SK-N-SH (cell line): ENCODE data around the gene N4BP2L2. TPM values are rescaled to one million over a fixed set of nuclear protein-coding genes. Genes with fewer than 3 reads are reported as not detected.

ENCODE experiments used
- CTCF ChIA-PET: fragments of 300-600, 350-600 bp; formaldehyde crosslinking; extraction: SDS; loops from one replicate; lab custom pipeline; 2021; lab: Yijun Ruan, JAX
- POLR2A ChIA-PET: fragments of 350-600 bp; sonication (Branson Sonifier 250); formaldehyde crosslinking; extraction: SDS; loops from one replicate; lab custom pipeline; 2020; ENCODE audit warnings: antibody characterized with exemption, inconsistent platforms; lab: Yijun Ruan, JAX
- DNase-seq: peaks from one replicate; pipeline ENCODE4 v3.0.0; 2012
- H2AFZ ChIP-seq: fragments of 200-600 bp; sonication (generic); 2 replicates; pipeline ENCODE4 v1.8.1; 2016; ENCODE audit warnings: antibody characterized with exemption, mild to moderate bottlenecking, low read depth
- H3F3A ChIP-seq: fragments of 200-600 bp; sonication (generic); replicated peaks from 2 replicates; pipeline ENCODE3; 2016; ENCODE audit warnings: antibody characterized with exemption, mild to moderate bottlenecking; ENCODE audit not compliant: insufficient read depth
- H3K27ac ChIP-seq, 2 experiments: fragments of 200-500 bp in 1 of 2; fragments of 200-600 bp in 1 of 2; sonication (Bioruptor generic) in 1 of 2; sonication (generic), shearing (Covaris generic) in 1 of 2; 2 replicates each; pipeline versions ENCODE4 v1.5.1 to v1.6.1; 2014 to 2016; ENCODE audit warnings: low read depth in 2 of 2, inconsistent platforms in 1 of 2, low read length in 1 of 2, mild to moderate bottlenecking in 1 of 2, mixed read lengths in 1 of 2
- H3K27me3 ChIP-seq: fragments of 200-600 bp; sonication (generic), shearing (Covaris generic); 2 replicates; pipeline ENCODE4 v1.6.1; 2016; ENCODE audit warnings: mixed run types; ENCODE audit not compliant: insufficient read depth
- H3K36me3 ChIP-seq, 2 experiments: fragments of 200-500 bp in 1 of 2; fragments of 200-600 bp in 1 of 2; sonication (Bioruptor generic) in 1 of 2; sonication (generic) in 1 of 2; replicated peaks in 1 of 2; 2 replicates each; pipeline versions ENCODE3 to v1.5.1; 2014 to 2016; ENCODE audit warnings: low read length in 1 of 2, mild to moderate bottlenecking in 1 of 2; ENCODE audit not compliant: insufficient read depth in 2 of 2, control insufficient read depth in 1 of 2
- H3K4me1 ChIP-seq, 2 experiments: fragments of 200-500 bp in 1 of 2; fragments of 200-600 bp in 1 of 2; sonication (Bioruptor generic) in 1 of 2; sonication (generic), shearing (Covaris generic) in 1 of 2; 2 replicates each; pipeline versions ENCODE4 v1.5.1 to v1.6.1; 2014 to 2016; ENCODE audit warnings: low read depth in 1 of 2, low read length in 1 of 2, mixed run types in 1 of 2; ENCODE audit not compliant: insufficient read depth in 2 of 2, control insufficient read depth in 1 of 2
- H3K4me2 ChIP-seq: fragments of 200-600 bp; sonication (generic), shearing (Covaris generic); 2 replicates; pipeline ENCODE4 v1.6.1; 2017; ENCODE audit warnings: mixed run types
- H3K4me3 ChIP-seq, 2 experiments: fragments of 200-500 bp in 1 of 2; fragments of 200-600 bp in 1 of 2; sonication (Bioruptor generic) in 1 of 2; sonication (generic), shearing (Covaris generic) in 1 of 2; 2 replicates each; pipeline versions ENCODE4 v1.5.1 to v1.8.1; 2014 to 2016; ENCODE audit warnings: low read depth in 2 of 2, inconsistent platforms in 1 of 2, low read length in 1 of 2, mild to moderate bottlenecking in 1 of 2, mixed read lengths in 1 of 2, moderate library complexity in 1 of 2
- H3K79me2 ChIP-seq: fragments of 200-600 bp; sonication (generic); 2 replicates; pipeline ENCODE4 v1.8.1; 2017; ENCODE audit warnings: mild to moderate bottlenecking; ENCODE audit not compliant: insufficient read depth
- H3K9ac ChIP-seq: fragments of 200-600 bp; sonication (generic); 2 replicates; pipeline ENCODE4 v1.6.1; 2017; ENCODE audit warnings: mixed run types
- H3K9me2 ChIP-seq: fragments of 200-600 bp; sonication (generic); 2 replicates; pipeline ENCODE4 v1.6.1; 2017; ENCODE audit warnings: mixed run types
- H3K9me3 ChIP-seq: fragments of 200-600 bp; sonication (generic); 2 replicates; pipeline ENCODE4 v1.6.1; 2017; ENCODE audit warnings: mixed run types, mild to moderate bottlenecking, moderate library complexity
- H4K20me1 ChIP-seq: fragments of 200-600 bp; sonication (generic); 2 replicates; pipeline ENCODE4 v1.6.1; 2017; ENCODE audit warnings: mild to moderate bottlenecking, mixed run types; ENCODE audit not compliant: insufficient read depth
- CTCF ChIP-seq: fragments of 200-600 bp; sonication (generic); IDR thresholded peaks from 2 replicates; pipeline ENCODE4 v1.6.1; 2017; ENCODE audit warnings: antibody characterized with exemption, mild to moderate bottlenecking, moderate library complexity
- FOSL2 ChIP-seq: IDR thresholded peaks from 2 replicates; pipeline ENCODE4 v1.4.0; 2012; ENCODE audit warnings: low read depth, mild to moderate bottlenecking, moderate library complexity, borderline replicate concordance
- POLR2AphosphoS5 ChIP-seq: IDR thresholded peaks from 2 replicates; pipeline ENCODE4 v1.6.1; 2012; ENCODE audit warnings: low read depth, low read length
- RFX5 ChIP-seq: IDR thresholded peaks from 2 replicates; pipeline ENCODE4 v1.6.1; 2012; ENCODE audit warnings: mild to moderate bottlenecking, improper control_type of control experiment, low read length
- RXRA ChIP-seq: IDR thresholded peaks from 2 replicates; pipeline ENCODE4 v1.4.0; 2012; ENCODE audit warnings: low read depth, mild to moderate bottlenecking, borderline replicate concordance
- TCF12 ChIP-seq: IDR thresholded peaks from 2 replicates; pipeline ENCODE4 v1.4.0; 2012
- USF1 ChIP-seq: IDR thresholded peaks from 2 replicates; pipeline ENCODE4 v1.4.0; 2012; ENCODE audit warnings: low read depth, borderline replicate concordance
- USF2 ChIP-seq: fragments of 150-350 bp; IDR thresholded peaks from 2 replicates; pipeline ENCODE4 v1.6.1; 2017; ENCODE audit warnings: antibody characterized with exemption, low read length, low read depth, borderline replicate concordance
- YY1 ChIP-seq: IDR thresholded peaks from 2 replicates; pipeline ENCODE4 v1.4.0; 2012; ENCODE audit warnings: low read depth, mild to moderate bottlenecking
- WGBS: methylation state at CpG from one replicate; pipeline ENCODE4 v1.1.6; 2017; ENCODE audit warnings: low lambda C conversion rate; 5-methylcytosine and 5-hydroxymethylcytosine counted together
- polyA plus RNA-seq, 3 experiments: library from polyadenylated mRNA; depleted of rRNA; stranded (reverse); fragments of >200 nt; gene quantifications; 2 replicates each; pipeline ENCODE4 v1.2.3, GENCODE V29; 2012
- TF ChIP-seq, protein P1 (sequence below): IDR thresholded peaks from 2 replicates; pipeline ENCODE4 v1.4.0; 2012; ENCODE audit warnings: low read depth
- TF ChIP-seq, protein P2 (sequence below): IDR thresholded peaks from 2 replicates; pipeline ENCODE4 v1.6.1; 2012; ENCODE audit warnings: mild to moderate bottlenecking, low read depth, low read length, moderate library complexity
- TF ChIP-seq, protein P3 (sequence below): fragments of 150-350 bp; IDR thresholded peaks from 2 replicates; pipeline ENCODE4 v1.6.1; 2016; ENCODE audit warnings: mild to moderate bottlenecking, low read depth, low read length
- TF ChIP-seq, protein P4 (sequence below): IDR thresholded peaks from 2 replicates; pipeline ENCODE4 v1.4.0; 2012; ENCODE audit warnings: low read depth, borderline replicate concordance

N4BP2L2 gene
- polyA plus RNA-seq, 1 of the 3 experiments (the other 2 are of a cell fraction), result 16.0 TPM

- Histone ChIP-seq H3K9me3 (no peaks in the 10 kb centered on the region), H3K4me3 (no peak overlapping the region), H3K9me2 (no peaks in the 10 kb centered on the region), H3K27ac (no peak overlapping the region), H3K36me3 (peaks cover 0 to 7% of the 10 kb centered on the region in 2 experiments), H3F3A (peaks cover 3% of the 10 kb centered on the region), H3K4me2 (no peak overlapping the region), H3K79me2 (no peaks in the 10 kb centered on the region), H3K27me3 (no peaks in the 10 kb centered on the region), H4K20me1 (no peaks in the 10 kb centered on the region), H2AFZ (no peak overlapping the region), H3K9ac (no peak overlapping the region), H3K4me1 (no peaks in the 10 kb centered on the region; a peak in 1 of 4 replicates)
- 90% methylated on average over 6 of the region's 6 CpGs for WGBS
- DNase-seq, result no peak
- ChIA-PET CTCF (no interaction called here), POLR2A (no interaction called here)
- TF ChIP-seq POLR2AphosphoS5 (no peak), TCF12 (no peak), CTCF (no peak), RXRA (no peak), USF2 (no peak), YY1 (no peak), USF1 (no peak), RFX5 (no peak), FOSL2 (no peak)
- TF ChIP-seq, protein P1, sequence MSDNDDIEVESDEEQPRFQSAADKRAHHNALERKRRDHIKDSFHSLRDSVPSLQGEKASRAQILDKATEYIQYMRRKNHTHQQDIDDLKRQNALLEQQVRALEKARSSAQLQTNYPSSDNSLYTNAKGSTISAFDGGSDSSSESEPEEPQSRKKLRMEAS, result no peak
- TF ChIP-seq, protein P2, sequence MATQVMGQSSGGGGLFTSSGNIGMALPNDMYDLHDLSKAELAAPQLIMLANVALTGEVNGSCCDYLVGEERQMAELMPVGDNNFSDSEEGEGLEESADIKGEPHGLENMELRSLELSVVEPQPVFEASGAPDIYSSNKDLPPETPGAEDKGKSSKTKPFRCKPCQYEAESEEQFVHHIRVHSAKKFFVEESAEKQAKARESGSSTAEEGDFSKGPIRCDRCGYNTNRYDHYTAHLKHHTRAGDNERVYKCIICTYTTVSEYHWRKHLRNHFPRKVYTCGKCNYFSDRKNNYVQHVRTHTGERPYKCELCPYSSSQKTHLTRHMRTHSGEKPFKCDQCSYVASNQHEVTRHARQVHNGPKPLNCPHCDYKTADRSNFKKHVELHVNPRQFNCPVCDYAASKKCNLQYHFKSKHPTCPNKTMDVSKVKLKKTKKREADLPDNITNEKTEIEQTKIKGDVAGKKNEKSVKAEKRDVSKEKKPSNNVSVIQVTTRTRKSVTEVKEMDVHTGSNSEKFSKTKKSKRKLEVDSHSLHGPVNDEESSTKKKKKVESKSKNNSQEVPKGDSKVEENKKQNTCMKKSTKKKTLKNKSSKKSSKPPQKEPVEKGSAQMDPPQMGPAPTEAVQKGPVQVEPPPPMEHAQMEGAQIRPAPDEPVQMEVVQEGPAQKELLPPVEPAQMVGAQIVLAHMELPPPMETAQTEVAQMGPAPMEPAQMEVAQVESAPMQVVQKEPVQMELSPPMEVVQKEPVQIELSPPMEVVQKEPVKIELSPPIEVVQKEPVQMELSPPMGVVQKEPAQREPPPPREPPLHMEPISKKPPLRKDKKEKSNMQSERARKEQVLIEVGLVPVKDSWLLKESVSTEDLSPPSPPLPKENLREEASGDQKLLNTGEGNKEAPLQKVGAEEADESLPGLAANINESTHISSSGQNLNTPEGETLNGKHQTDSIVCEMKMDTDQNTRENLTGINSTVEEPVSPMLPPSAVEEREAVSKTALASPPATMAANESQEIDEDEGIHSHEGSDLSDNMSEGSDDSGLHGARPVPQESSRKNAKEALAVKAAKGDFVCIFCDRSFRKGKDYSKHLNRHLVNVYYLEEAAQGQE, result no peak
- TF ChIP-seq, protein P3, sequence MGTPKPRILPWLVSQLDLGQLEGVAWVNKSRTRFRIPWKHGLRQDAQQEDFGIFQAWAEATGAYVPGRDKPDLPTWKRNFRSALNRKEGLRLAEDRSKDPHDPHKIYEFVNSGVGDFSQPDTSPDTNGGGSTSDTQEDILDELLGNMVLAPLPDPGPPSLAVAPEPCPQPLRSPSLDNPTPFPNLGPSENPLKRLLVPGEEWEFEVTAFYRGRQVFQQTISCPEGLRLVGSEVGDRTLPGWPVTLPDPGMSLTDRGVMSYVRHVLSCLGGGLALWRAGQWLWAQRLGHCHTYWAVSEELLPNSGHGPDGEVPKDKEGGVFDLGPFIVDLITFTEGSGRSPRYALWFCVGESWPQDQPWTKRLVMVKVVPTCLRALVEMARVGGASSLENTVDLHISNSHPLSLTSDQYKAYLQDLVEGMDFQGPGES, result no peak
- TF ChIP-seq, protein P4, sequence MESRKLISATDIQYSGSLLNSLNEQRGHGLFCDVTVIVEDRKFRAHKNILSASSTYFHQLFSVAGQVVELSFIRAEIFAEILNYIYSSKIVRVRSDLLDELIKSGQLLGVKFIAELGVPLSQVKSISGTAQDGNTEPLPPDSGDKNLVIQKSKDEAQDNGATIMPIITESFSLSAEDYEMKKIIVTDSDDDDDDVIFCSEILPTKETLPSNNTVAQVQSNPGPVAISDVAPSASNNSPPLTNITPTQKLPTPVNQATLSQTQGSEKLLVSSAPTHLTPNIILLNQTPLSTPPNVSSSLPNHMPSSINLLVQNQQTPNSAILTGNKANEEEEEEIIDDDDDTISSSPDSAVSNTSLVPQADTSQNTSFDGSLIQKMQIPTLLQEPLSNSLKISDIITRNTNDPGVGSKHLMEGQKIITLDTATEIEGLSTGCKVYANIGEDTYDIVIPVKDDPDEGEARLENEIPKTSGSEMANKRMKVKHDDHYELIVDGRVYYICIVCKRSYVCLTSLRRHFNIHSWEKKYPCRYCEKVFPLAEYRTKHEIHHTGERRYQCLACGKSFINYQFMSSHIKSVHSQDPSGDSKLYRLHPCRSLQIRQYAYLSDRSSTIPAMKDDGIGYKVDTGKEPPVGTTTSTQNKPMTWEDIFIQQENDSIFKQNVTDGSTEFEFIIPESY, result no peak
Observed at GRCh38 chr13:32501064-32501463, 37.5 kb downstream of the N4BP2L2 start.
